Heart right ventricle (tissue), 16 donors: Measurements from ENCODE around the gene UST. TPM values are rescaled to one million over a fixed set of nuclear protein-coding genes. Genes with fewer than 3 reads are reported as not detected.
"Not testable (repeated sequence)": the region's sequence is repeated elsewhere in the genome, so short reads cannot be mapped to it uniquely, and the experiment has no call there.

Experiments used
- ATAC-seq, 8 donors: fragments of 200-7000 bp; cut with Tn5 transposase; one replicate each; pipeline ENCODE4 v1.9.1; 2020; ENCODE audit warnings: mild to moderate bottlenecking in 8 of 8, moderate library complexity in 8 of 8, moderate number of reproducible peaks in 1 of 8
- DNase-seq, 2 donors: peaks; one replicate each; pipeline ENCODE4 v3.0.0-alpha.2; 2020
- H3K27ac ChIP-seq, 10 donors: fragments of 200-600 bp; sonication (generic) in 2 of 10; one replicate each; pipeline versions ENCODE4 v1.5.0 to v1.8.0; 2020 to 2022; ENCODE audit warnings: mild to moderate bottlenecking in 3 of 10
- H3K27me3 ChIP-seq, 7 donors: fragments of 200-600 bp; one replicate each; pipeline ENCODE4 v1.8.0; 2021 to 2022; ENCODE audit warnings: mild to moderate bottlenecking in 2 of 7
- H3K36me3 ChIP-seq, 9 donors: fragments of 200-600 bp; sonication (generic) in 1 of 9; one replicate each; pipeline versions ENCODE4 v1.5.0 to v1.8.0; 2020 to 2022; ENCODE audit warnings: mild to moderate bottlenecking in 2 of 9
- H3K4me1 ChIP-seq, 9 donors: fragments of 200-600 bp; sonication (generic) in 1 of 9; one replicate each; pipeline versions ENCODE4 v1.5.0 to v1.8.0; 2020 to 2022; ENCODE audit warnings: mild to moderate bottlenecking in 4 of 9
- H3K4me3 ChIP-seq, 10 donors: fragments of 200-600 bp; sonication (generic) in 2 of 10; one replicate each; pipeline versions ENCODE4 v1.5.0 to v1.8.0; 2020 to 2022; ENCODE audit warnings: mild to moderate bottlenecking in 7 of 10, moderate library complexity in 2 of 10
- H3K9me3 ChIP-seq, 11 donors: fragments of 200-600 bp in 10 of 11; sonication (generic) in 2 of 11; one replicate each; pipeline versions ENCODE4 v1.5.0 to v1.8.0; 2013 to 2022; ENCODE audit warnings: mild to moderate bottlenecking in 2 of 11, control low read depth in 1 of 11, moderate library complexity in 1 of 11
- CTCF ChIP-seq, 9 donors: fragments of 200-600 bp; sonication (generic) in 2 of 9; IDR thresholded peaks; one replicate each; pipeline versions ENCODE4 v1.5.0 to v1.8.0; 2021 to 2022; ENCODE audit warnings: antibody characterized with exemption in 9 of 9, mild to moderate bottlenecking in 5 of 9, moderate library complexity in 1 of 9
- WGBS, 2 donors: extraction: QIAGEN DNeasy Blood & Tissue Kit; methylation state at CpG; one replicate each; pipeline ENCODE4 v1.1.7; 2013; ENCODE audit warnings: inconsistent platforms in 1 of 2; 5-methylcytosine and 5-hydroxymethylcytosine counted together
- intact Hi-C, 10 donors: fragments of 100-400 bp; cut with DNase I; formaldehyde crosslinking; loops; one replicate each; pipeline versions ENCODE4 v1.11.1 to v1.14.2; 2022
- polyA plus RNA-seq, 2 donors: library from polyadenylated mRNA; stranded (reverse); fragments of 200-250 nt; gene quantifications; one replicate each; pipeline ENCODE4 v1.2.3, GENCODE V29; 2013
- total RNA-seq, 10 donors: library from RNA; stranded (reverse); fragmentation: NEBNext Ultra II Directional in 3 of 10; extraction: Animal tissue kit (Norgen Biotek cat#: 25700) in 3 of 10; gene quantifications; one replicate each; pipeline versions ENCODE4 v1.2.1 to v1.2.4, GENCODE V29; 2021 to 2023
- donor health status: Arrhythmogenic right ventricular cardiomyopathy.
- donor health status: ischemic (EF 13 %, LVEDD 7.1; RV severe dilation, severe dysfunction).
- donor health status: healthy with polysubstance abuse.
- donor health status: DM: no; HTN: yes; CAD: no.
- donor health status: DM: no; HTN: no; CAD: no.
- donor health status: ischemic (EF 25% LVEDD 6.9; RV normal size, moderate dysfunction).
- donor health status: ischemic (EF 25% LVEDD 5.7; RV mildly dilated, moderate dysfunction).
- donor health status: healthy.
- donor health status: DM: yes; HTN: yes; CAD: no.
- donor health status: Ischemic cardiomyopathy.
- donor health status: ischemic (EF 35%, LVEDD 5.7; RV mildly dilated, moderate dysfunction).
- donor health status: nonischemic (EF 11% LVEDD 7.7; RV severe dilation, severe dysfunction).
- donor health status: DM: yes; HTN: yes; CAD: no.
- donor health status: PGD.
- donor health status: ischemic (EF 29% LVEDD 5.4; RV normal size, mild dysfunction).
- donor health status: nonischemic (EF 23%, LVEDD 6.1; RV moderate dilation, normal function).

UST gene
- total and polyA plus RNA-seq, 12 donors = 1.6 to 4.1 (median 2.3) TPM

GRCh38 chr6:148878683-148879082 is 131.9 kb downstream of the UST start:
- intact Hi-C loops = no loop called here
- ATAC-seq (no peak), DNase-seq (no peak)
- TF ChIP-seq CTCF (IDR thresholded peaks at IDR 0.05) = no peak
- Histone ChIP-seq H3K27ac (no peak overlapping the region), H3K27me3 (no peaks in the 10 kb centered on the region), H3K9me3 (no peaks in the 10 kb centered on the region), H3K4me3 (no peak overlapping the region), H3K36me3 (no peaks in the 10 kb centered on the region), H3K4me1 (peaks cover 0 to 14% (median 0%) of the 10 kb centered on the region in 9 donors)
- 71 to 86% methylated on average over 5 of the region's 5 CpGs for WGBS, 2 donors

GRCh38 chr6:148880742-148881141 is 133.9 kb downstream of the UST start:
- DNase-seq, intact Hi-C loops, H3K4me1 ChIP-seq, H3K4me3 ChIP-seq, H3K27ac ChIP-seq, H3K27me3 ChIP-seq, H3K9me3 ChIP-seq, H3K36me3 ChIP-seq, ATAC-seq: not testable (repeated sequence)
- 90 to 92% methylated on average over 7 of the region's 7 CpGs for WGBS, 2 donors

- Histone ChIP-seq H3K36me3 (no peaks in the 10 kb centered on the region), H3K27me3 (no peaks in the 10 kb centered on the region), H3K9me3 (no peaks in the 10 kb centered on the region), H3K27ac (no peak overlapping the region), H3K4me3 (no peak overlapping the region), H3K4me1 (no peaks in the 10 kb centered on the region)
- DNase-seq = no peak
- WGBS, 2 donors = 76 to 81% methylated on average over 9 of the region's 9 CpGs
- no peak for ATAC-seq
- intact Hi-C loops = no loop called here
- no peak for TF ChIP-seq CTCF (IDR thresholded peaks at IDR 0.05)
Observed at GRCh38 chr6:148881593-148882311, 134.9 kb downstream of the UST start.

GRCh38 chr6:148883270-148883669 is 136.4 kb downstream of the UST start:
- 67 to 72% methylated on average over 2 of the region's 2 CpGs for WGBS, 2 donors
- H3K36me3 ChIP-seq = no peaks in the 10 kb centered on the region
- no peaks in the 10 kb centered on the region for H3K9me3 ChIP-seq
- no peak for ATAC-seq
- no peaks in the 10 kb centered on the region for H3K4me1 ChIP-seq
- no peak for TF ChIP-seq CTCF (IDR thresholded peaks at IDR 0.05)
- intact Hi-C loops = no loop called here
- no peak overlapping the region for H3K4me3 ChIP-seq
- no peaks in the 10 kb centered on the region for H3K27me3 ChIP-seq
- no peak for DNase-seq
- no peak overlapping the region for H3K27ac ChIP-seq

- H3K27ac ChIP-seq = no peak overlapping the region
- no peak overlapping the region for H3K4me3 ChIP-seq
- H3K27me3 ChIP-seq = no peaks in the 10 kb centered on the region
- H3K9me3 ChIP-seq = no peaks in the 10 kb centered on the region
- H3K36me3 ChIP-seq = no peaks in the 10 kb centered on the region
- ATAC-seq (no peak), DNase-seq (no peak)
- intact Hi-C loops = no loop called here
- WGBS, 2 donors = 77 to 80% methylated on average over 2 of the region's 2 CpGs
- peaks cover 0 to 10% (median 5%) of the 10 kb centered on the region in 9 donors for H3K4me1 ChIP-seq
- TF ChIP-seq CTCF (IDR thresholded peaks at IDR 0.05) = no peak
Observed at GRCh38 chr6:148884461-148884860, 137.6 kb downstream of the UST start.
